ENCODE measurements around the gene DNAAF3. TPM values are rescaled to one million over a fixed set of nuclear protein-coding genes. Genes with fewer than 3 reads are reported as not detected.

DNAAF3 gene
- total RNA-seq, 4 donors from 2014 or later, result 0.71 to 10.3 (median 0.99) TPM

DNA sequence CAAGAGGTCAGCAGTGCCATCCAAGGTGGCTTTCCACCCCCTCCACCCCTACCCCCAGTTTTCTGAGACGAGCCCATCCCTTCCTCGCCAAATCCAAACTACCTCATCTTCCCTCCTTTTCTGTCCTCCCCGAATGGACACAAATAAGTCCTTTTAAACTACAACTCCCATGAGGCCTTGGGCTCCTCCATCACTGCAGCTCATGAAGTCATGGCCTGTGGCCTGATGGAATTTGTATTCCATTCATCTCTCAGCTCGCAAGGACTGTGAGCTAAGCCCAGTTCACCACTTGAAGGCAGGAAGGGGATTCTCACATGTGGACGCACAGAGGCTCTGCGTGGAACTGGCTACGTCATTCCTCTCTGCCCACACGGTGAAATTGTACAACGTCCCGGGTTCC lies 30.4 kb upstream of the DNAAF3 start:
- TF ChIP-seq POLR2A (IDR thresholded peaks at IDR 0.05), result no peak
- TF ChIP-seq, protein P1, sequence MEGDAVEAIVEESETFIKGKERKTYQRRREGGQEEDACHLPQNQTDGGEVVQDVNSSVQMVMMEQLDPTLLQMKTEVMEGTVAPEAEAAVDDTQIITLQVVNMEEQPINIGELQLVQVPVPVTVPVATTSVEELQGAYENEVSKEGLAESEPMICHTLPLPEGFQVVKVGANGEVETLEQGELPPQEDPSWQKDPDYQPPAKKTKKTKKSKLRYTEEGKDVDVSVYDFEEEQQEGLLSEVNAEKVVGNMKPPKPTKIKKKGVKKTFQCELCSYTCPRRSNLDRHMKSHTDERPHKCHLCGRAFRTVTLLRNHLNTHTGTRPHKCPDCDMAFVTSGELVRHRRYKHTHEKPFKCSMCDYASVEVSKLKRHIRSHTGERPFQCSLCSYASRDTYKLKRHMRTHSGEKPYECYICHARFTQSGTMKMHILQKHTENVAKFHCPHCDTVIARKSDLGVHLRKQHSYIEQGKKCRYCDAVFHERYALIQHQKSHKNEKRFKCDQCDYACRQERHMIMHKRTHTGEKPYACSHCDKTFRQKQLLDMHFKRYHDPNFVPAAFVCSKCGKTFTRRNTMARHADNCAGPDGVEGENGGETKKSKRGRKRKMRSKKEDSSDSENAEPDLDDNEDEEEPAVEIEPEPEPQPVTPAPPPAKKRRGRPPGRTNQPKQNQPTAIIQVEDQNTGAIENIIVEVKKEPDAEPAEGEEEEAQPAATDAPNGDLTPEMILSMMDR (IDR thresholded peaks at IDR 0.05), result no peak
- 83 to 89% methylated on average over 10 of the region's 10 CpGs for WGBS, 2 donors

DNA sequence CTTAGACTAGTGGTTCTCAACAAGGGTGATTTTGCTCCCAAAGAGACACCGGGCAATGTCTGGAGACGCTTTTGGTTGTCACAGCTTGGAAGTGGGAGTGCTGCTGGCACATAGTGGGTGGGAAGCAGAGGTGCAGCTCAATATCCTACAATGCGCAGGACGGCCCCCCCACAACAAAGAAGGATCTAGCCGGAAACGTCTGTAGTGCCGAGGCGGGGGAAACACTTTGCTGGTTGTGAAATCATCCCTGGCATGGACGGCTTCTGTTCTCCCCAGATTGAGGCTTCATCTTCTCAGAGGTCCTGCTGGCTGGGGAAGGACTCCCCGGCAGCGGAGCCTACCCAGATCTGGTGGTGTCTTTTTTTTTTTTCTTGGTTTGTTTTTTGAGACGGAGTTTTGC lies 27.1 kb upstream of the DNAAF3 start:
- TF ChIP-seq, protein P1 (IDR thresholded peaks at IDR 0.05), result no peak
- TF ChIP-seq POLR2A (IDR thresholded peaks at IDR 0.05), result no peak
- DNase-seq (ENCODE audit: low spot score in 2 of 2), result no peak
- WGBS, 2 donors, result 69 to 83% methylated on average over 12 of the region's 12 CpGs
- no peak overlapping the region for H3K4me3 ChIP-seq (ENCODE audit: low read depth, poor library complexity, severe bottlenecking)
- intact Hi-C loops (cut with DNase I; ENCODE audit: low total_unique reads), result no loop called here

More for the DNA sequence above, 30.4 kb upstream of the DNAAF3 start:
- intact Hi-C loops (cut with DNase I; ENCODE audit: low total_unique reads), result no loop called here
- no peak for DNase-seq (ENCODE audit: low spot score in 2 of 2)
- H3K4me3 ChIP-seq (ENCODE audit: low read depth, poor library complexity, severe bottlenecking), result no peak overlapping the region

GRCh38 chr19:55189403-55189835 lies 23.0 kb upstream of the DNAAF3 start:
- H3K4me3 ChIP-seq (ENCODE audit: low read depth, poor library complexity, severe bottlenecking), result no peak overlapping the region
- peak; percentile 84 to 93 for DNase-seq (ENCODE audit: low spot score in 2 of 2)
- WGBS, 2 donors, result 24 to 37% methylated on average over 15 of the region's 15 CpGs
- TF ChIP-seq, protein P1 (IDR thresholded peaks at IDR 0.05), result no peak
- TF ChIP-seq POLR2A (IDR thresholded peaks at IDR 0.05), result no peak
- intact Hi-C loops (cut with DNase I; ENCODE audit: low total_unique reads), result no loop called here

DNA sequence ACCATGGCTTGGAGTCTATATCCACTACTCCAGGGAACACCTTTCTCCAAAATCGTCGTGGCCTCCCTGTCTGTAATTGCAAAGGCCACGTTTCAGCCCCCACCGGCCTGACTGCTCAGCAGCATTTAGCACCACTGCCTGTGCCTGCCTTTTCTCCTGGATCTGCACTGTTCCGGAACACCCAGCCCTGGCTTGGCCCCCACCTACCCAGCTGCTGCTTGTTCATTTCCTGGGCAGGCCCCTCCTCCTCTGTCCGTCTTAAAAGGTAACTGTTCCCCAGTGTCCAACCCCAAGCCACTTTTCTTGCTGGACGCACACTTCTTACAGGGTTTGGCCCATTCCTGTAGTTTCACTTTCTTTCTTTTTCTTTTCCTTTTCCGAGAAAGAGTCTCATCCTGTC lies 22.2 kb upstream of the DNAAF3 start:
- H3K4me3 ChIP-seq (ENCODE audit: low read depth, poor library complexity, severe bottlenecking), result no peak overlapping the region
- TF ChIP-seq, protein P1 (IDR thresholded peaks at IDR 0.05), result no peak
- TF ChIP-seq POLR2A (IDR thresholded peaks at IDR 0.05), result no peak
- WGBS, 2 donors, result 56 to 59% methylated on average over 8 of the region's 8 CpGs
- DNase-seq (ENCODE audit: low spot score in 2 of 2), result no peak
- intact Hi-C loops (cut with DNase I; ENCODE audit: low total_unique reads), result no loop called here

- TF ChIP-seq POLR2A (IDR thresholded peaks at IDR 0.05), result no peak
- TF ChIP-seq, protein P1 (IDR thresholded peaks at IDR 0.05), result no peak
- no peak overlapping the region for H3K4me3 ChIP-seq (ENCODE audit: low read depth, poor library complexity, severe bottlenecking)
- no peak for DNase-seq (ENCODE audit: low spot score in 2 of 2)
- intact Hi-C loops (cut with DNase I; ENCODE audit: low total_unique reads), result no loop called here
- 76 to 87% methylated on average over 12 of the region's 12 CpGs for WGBS, 2 donors
Observed at GRCh38 chr19:55186080-55186479, 19.7 kb upstream of the DNAAF3 start.

- no peak for DNase-seq (ENCODE audit: low spot score in 2 of 2)
- 72 to 77% methylated on average over 19 to 20 of the region's 20 CpGs for WGBS, 2 donors
- intact Hi-C loops (cut with DNase I; ENCODE audit: low total_unique reads), result no loop called here
Observed at GRCh38 chr19:55181740-55182139, 15.3 kb upstream of the DNAAF3 start.

More at GRCh38 chr19:55181740-55182139, 15.3 kb upstream of the DNAAF3 start:
- no peak overlapping the region for H3K4me3 ChIP-seq (ENCODE audit: low read depth, poor library complexity, severe bottlenecking)
- TF ChIP-seq POLR2A (IDR thresholded peaks at IDR 0.05), result no peak
- TF ChIP-seq, protein P1 (IDR thresholded peaks at IDR 0.05), result no peak

Measured in lower leg skin (tissue), 4 donors.